ENCODE data around the gene FKBP14. TPM values are rescaled to one million over a fixed set of nuclear protein-coding genes. Genes with fewer than 3 reads are reported as not detected.
A peak's percentile ranks its signal among the peaks of the same experiment; 100 is the strongest.

FKBP14 gene
- total RNA-seq, 1 experiment from 2014 or later, result 30.5 TPM

- CTCF ChIA-PET, result no interaction called here
- no TSS peak for BruUV-seq (replicated peaks)
- Mint-ChIP-seq H3K4me3 (ENCODE audit: low read depth, unreplicated experiment) (no peak overlapping the region), H3K36me3 (ENCODE audit: insufficient read depth, unreplicated experiment) (peaks cover 5% of the 10 kb centered on the region), H3K27me3 (ENCODE audit: unreplicated experiment) (no peaks in the 10 kb centered on the region), H3K9me3 (ENCODE audit: low read depth, unreplicated experiment) (peaks cover 10% of the 10 kb centered on the region), H3K27ac (ENCODE audit: unreplicated experiment) (no peak overlapping the region), H3K4me1 (ENCODE audit: low read depth, unreplicated experiment) (peaks cover 28% of the 10 kb centered on the region)
- TF ChIP-seq CTCF (IDR thresholded peaks at IDR 0.05; ENCODE audit: unreplicated experiment), result no peak
- intact Hi-C loops (cut with micrococcal nuclease; ENCODE audit: unreplicated experiment), result loop anchor here (2.0 kb wide), 1 partner anchor 33 kb away; the partner anchor contains the start of gene PLEKHA8
- DNase-seq, result no peak
Measured at GRCh38 chr7:29995652-29996051, 30.9 kb downstream of the FKBP14 start.

- Mint-ChIP-seq H3K4me1 (ENCODE audit: low read depth, unreplicated experiment) (peaks cover 43% of the 10 kb centered on the region), H3K27me3 (ENCODE audit: unreplicated experiment) (no peaks in the 10 kb centered on the region), H3K36me3 (ENCODE audit: insufficient read depth, unreplicated experiment) (peaks cover 30% of the 10 kb centered on the region), H3K4me3 (ENCODE audit: low read depth, unreplicated experiment) (no peak overlapping the region), H3K9me3 (ENCODE audit: low read depth, unreplicated experiment) (peaks cover 10% of the 10 kb centered on the region), H3K27ac (ENCODE audit: unreplicated experiment) (no peak overlapping the region)
- no peak for DNase-seq
- intact Hi-C loops (cut with micrococcal nuclease; ENCODE audit: unreplicated experiment), result no loop called here
- CTCF ChIA-PET, result no interaction called here
- no TSS peak for BruUV-seq (replicated peaks)
- TF ChIP-seq CTCF (IDR thresholded peaks at IDR 0.05; ENCODE audit: unreplicated experiment), result no peak
Measured at GRCh38 chr7:29993140-29993539, 33.4 kb downstream of the FKBP14 start.

- CTCF ChIA-PET, result no interaction called here
- no peak for DNase-seq
- intact Hi-C loops (cut with micrococcal nuclease; ENCODE audit: unreplicated experiment), result no loop called here
- H3K9me3 Mint-ChIP-seq (ENCODE audit: low read depth, unreplicated experiment), result peaks cover 4% of the 10 kb centered on the region
- H3K27me3 Mint-ChIP-seq (ENCODE audit: unreplicated experiment), result no peaks in the 10 kb centered on the region
- peaks cover 40% of the 10 kb centered on the region for H3K36me3 Mint-ChIP-seq (ENCODE audit: insufficient read depth, unreplicated experiment)
- no peak overlapping the region for H3K4me3 Mint-ChIP-seq (ENCODE audit: low read depth, unreplicated experiment)
- no peak overlapping the region for H3K27ac Mint-ChIP-seq (ENCODE audit: unreplicated experiment)
- peaks cover 54% of the 10 kb centered on the region for H3K4me1 Mint-ChIP-seq (ENCODE audit: low read depth, unreplicated experiment)
- TF ChIP-seq CTCF (IDR thresholded peaks at IDR 0.05; ENCODE audit: unreplicated experiment), result no peak
- BruUV-seq (replicated peaks), result no TSS peak
Measured at GRCh38 chr7:29991937-29992336, 34.6 kb downstream of the FKBP14 start.

- DNase-seq, result no peak
- peaks cover 49% of the 10 kb centered on the region for H3K4me1 Mint-ChIP-seq (ENCODE audit: low read depth, unreplicated experiment)
- peaks cover 42% of the 10 kb centered on the region for H3K36me3 Mint-ChIP-seq (ENCODE audit: insufficient read depth, unreplicated experiment)
- no peak overlapping the region for H3K27ac Mint-ChIP-seq (ENCODE audit: unreplicated experiment)
- intact Hi-C loops (cut with micrococcal nuclease; ENCODE audit: unreplicated experiment), result no loop called here
- CTCF ChIA-PET, result interaction anchor here (0.7 kb wide), 1 partner anchor 640 kb away, joined by 4 read pairs; no protein-coding TSS in a partner anchor
- no peaks in the 10 kb centered on the region for H3K9me3 Mint-ChIP-seq (ENCODE audit: low read depth, unreplicated experiment)
- TF ChIP-seq CTCF (IDR thresholded peaks at IDR 0.05; ENCODE audit: unreplicated experiment), result no peak
- H3K27me3 Mint-ChIP-seq (ENCODE audit: unreplicated experiment), result no peaks in the 10 kb centered on the region
- BruUV-seq (replicated peaks), result no TSS peak
- H3K4me3 Mint-ChIP-seq (ENCODE audit: low read depth, unreplicated experiment), result peak overlapping the region; percentile 75
Measured at GRCh38 chr7:29990931-29991330, 35.6 kb downstream of the FKBP14 start.
